HCT116 (cell line): Measurements from ENCODE around the gene PIK3CA. TPM values are rescaled to one million over a fixed set of nuclear protein-coding genes. Genes with fewer than 3 reads are reported as not detected.

Source experiments
- ATAC-seq: fragments of 200-7000 bp; cut with Tn5 transposase; 2 replicates; pipeline ENCODE4 v1.9.1; 2020; ENCODE audit warnings: mild to moderate bottlenecking, moderate library complexity
- BruUV-seq: library from RNA; stranded (reverse); fragments of 400-500 nt; replicated peaks from 2 replicates; lab custom pipeline; 2021; lab: Mats Ljungman, UMichigan
- CTCF ChIA-PET: fragments of 300-600 bp; sonication (Branson Sonifier 250); formaldehyde crosslinking; loops from one replicate; lab custom pipeline; 2021; ENCODE audit warnings: antibody characterized with exemption; lab: Charles Lee
- POLR2A ChIA-PET: fragments of 300-600, 350-600 bp; sonication (Branson Sonifier 250); formaldehyde crosslinking; loops from one replicate; lab custom pipeline; 2021; ENCODE audit warnings: antibody characterized with exemption; lab: Charles Lee
- RAD21 ChIA-PET, 2 experiments: fragments of 300-600 bp; sonication (Branson Sonifier 250); formaldehyde crosslinking; loops; one replicate each; lab custom pipeline; 2023; ENCODE audit warnings: low total read pairs in 2 of 2; ENCODE audit not compliant: uncharacterized antibody in 2 of 2, unreplicated experiment in 2 of 2, low non-redundant PET in 1 of 2; lab: Charles Lee
- DNase-seq: peaks from one replicate; pipeline ENCODE4 v3.0.0-alpha.2; 2010; ENCODE audit warnings: low read depth, low spot score
- H2AFZ ChIP-seq: fragments of 200-600 bp; shearing (Covaris generic), sonication (generic); 2 replicates; pipeline ENCODE4 v1.6.1; 2017; ENCODE audit warnings: low read depth, mixed run types, mixed read lengths, antibody characterized with exemption, low read length; ENCODE audit not compliant: poor library complexity, severe bottlenecking
- H3K27ac ChIP-seq: 2 replicates; pipeline ENCODE4 v1.5.1; 2012; ENCODE audit warnings: low read depth, low read length
- H3K27me3 ChIP-seq: fragments of 200-600 bp; sonication (generic); 2 replicates; pipeline ENCODE4 v1.6.1; 2016; ENCODE audit warnings: mixed run types, low read length, mixed read lengths; ENCODE audit not compliant: insufficient read depth
- H3K36me3 ChIP-seq, 2 experiments: fragments of 200-500 bp in 1 of 2; fragments of 200-600 bp in 1 of 2; sonication (Bioruptor generic) in 1 of 2; sonication (generic) in 1 of 2; 2 replicates each; pipeline versions ENCODE4 v1.5.1 to v1.6.1; 2014 to 2016; ENCODE audit warnings: low read length in 2 of 2, inconsistent platforms in 1 of 2, mixed read lengths in 1 of 2, mixed run types in 1 of 2; ENCODE audit not compliant: insufficient read depth in 2 of 2, control insufficient read depth in 1 of 2
- H3K4me1 ChIP-seq, 2 experiments: fragments of 200-600 bp in 1 of 2; sonication (generic) in 1 of 2; 2 replicates each; pipeline versions ENCODE4 v1.5.1 to v1.6.1; 2012 to 2017; ENCODE audit warnings: low read length in 2 of 2, inconsistent platforms in 1 of 2, mild to moderate bottlenecking in 1 of 2, mixed read lengths in 1 of 2, mixed run types in 1 of 2, moderate library complexity in 1 of 2; ENCODE audit not compliant: insufficient read depth in 2 of 2, control insufficient read depth in 1 of 2
- H3K4me2 ChIP-seq: fragments of 200-600 bp; sonication (generic); 2 replicates; pipeline ENCODE4 v1.6.1; 2017; ENCODE audit warnings: mixed run types, low read length, mixed read lengths
- H3K4me3 ChIP-seq, 2 experiments: fragments of 200-600 bp in 1 of 2; sonication (generic) in 1 of 2; replicated peaks in 1 of 2; 2 replicates each; pipeline ENCODE4 v1.5.1; 2011 to 2016; ENCODE audit warnings: low read length in 2 of 2, control low read depth in 1 of 2, low read depth in 1 of 2, mild to moderate bottlenecking in 1 of 2, mixed read lengths in 1 of 2, mixed run types in 1 of 2
- H3K79me2 ChIP-seq: fragments of 200-600 bp; sonication (generic); 2 replicates; pipeline ENCODE4 v1.6.1; 2017; ENCODE audit warnings: mild to moderate bottlenecking, mixed run types, low read length, moderate library complexity, mixed read lengths; ENCODE audit not compliant: insufficient read depth
- H3K9ac ChIP-seq: fragments of 200-600 bp; sonication (generic); 2 replicates; pipeline ENCODE4 v1.6.1; 2016; ENCODE audit warnings: low read length, mixed read lengths
- H3K9me2 ChIP-seq: fragments of 200-600 bp; sonication (generic), shearing (Covaris generic); 2 replicates; pipeline ENCODE4 v1.6.1; 2017; ENCODE audit warnings: mixed run types, mild to moderate bottlenecking, moderate library complexity; ENCODE audit not compliant: insufficient read depth
- H3K9me3 ChIP-seq, 2 experiments: fragments of 200-500 bp in 1 of 2; fragments of 200-600 bp in 1 of 2; sonication (Bioruptor generic) in 1 of 2; sonication (generic) in 1 of 2; 2 replicates each; pipeline ENCODE4 v1.6.1; 2014 to 2017; ENCODE audit warnings: low read length in 2 of 2, mixed read lengths in 2 of 2, inconsistent platforms in 1 of 2, low read depth in 1 of 2, mild to moderate bottlenecking in 1 of 2, mixed run types in 1 of 2, moderate library complexity in 1 of 2; ENCODE audit not compliant: control insufficient read depth in 1 of 2, insufficient read depth in 1 of 2
- H4K20me1 ChIP-seq: fragments of 200-600 bp; sonication (generic), shearing (Covaris generic); 2 replicates; pipeline ENCODE4 v1.6.1; 2017; ENCODE audit warnings: mixed run types, mild to moderate bottlenecking, moderate library complexity; ENCODE audit not compliant: insufficient read depth
- ATF3 ChIP-seq: IDR thresholded peaks from 2 replicates; pipeline ENCODE4 v1.6.1; 2012
- CBX3 ChIP-seq: IDR thresholded peaks from 2 replicates; pipeline ENCODE4 v1.6.1; 2012; ENCODE audit warnings: low read depth
- ELF1 ChIP-seq: IDR thresholded peaks from 2 replicates; pipeline ENCODE4 v1.6.1; 2012; ENCODE audit warnings: low read depth, borderline replicate concordance
- EZH2phosphoT487 ChIP-seq: fragments of 200-600 bp; IDR thresholded peaks from 2 replicates; pipeline ENCODE4 v1.6.1; 2018; ENCODE audit warnings: antibody characterized with exemption, borderline replicate concordance
- POLR2AphosphoS5 ChIP-seq: IDR thresholded peaks from 2 replicates; pipeline ENCODE4 v1.6.1; 2011; ENCODE audit warnings: mild to moderate bottlenecking, low read depth, low read length, moderate library complexity
- SP1 ChIP-seq: IDR thresholded peaks from 2 replicates; pipeline ENCODE4 v1.6.1; 2012; ENCODE audit warnings: low read depth
- TCF7L2 ChIP-seq: IDR thresholded peaks from 2 replicates; pipeline ENCODE4 v1.7.0; 2011; ENCODE audit warnings: borderline replicate concordance, inconsistent platforms; ENCODE audit not compliant: insufficient read depth, insufficient read length; ENCODE audit errors: extremely low read depth
- YY1 ChIP-seq: IDR thresholded peaks from 2 replicates; pipeline ENCODE4 v1.6.1; 2011; ENCODE audit warnings: low read length, low read depth, moderate library complexity, mild to moderate bottlenecking; ENCODE audit not compliant: insufficient replicate concordance; ENCODE audit errors: extremely low read depth
- ZFX ChIP-seq: fragments of 450-650 bp; IDR thresholded peaks from 2 replicates; pipeline ENCODE4 v1.6.1; 2017
- intact Hi-C: fragments of 100-400 bp; cut with micrococcal nuclease; formaldehyde crosslinking; loops from 2 replicates; pipeline ENCODE4 v1.10.0; 2022
- total RNA-seq: library from RNA; stranded (reverse); gene quantifications from one replicate; pipeline ENCODE4 v1.2.1, GENCODE V29; 2021; ENCODE audit not compliant: unreplicated experiment

The PIK3CA gene
- total RNA-seq, 1 experiment from 2014 or later, result 17.9 TPM

GRCh38 chr3:179266701-179267211 lies 118.6 kb downstream of the PIK3CA start (continued):
- no peak for TF ChIP-seq ATF3
- no peak for TF ChIP-seq YY1
- no peak for TF ChIP-seq SP1
- no peak for TF ChIP-seq ELF1
- TF ChIP-seq CBX3, result no peak
- TF ChIP-seq TCF7L2, result no peak
- TF ChIP-seq EZH2phosphoT487, result no peak

DNA sequence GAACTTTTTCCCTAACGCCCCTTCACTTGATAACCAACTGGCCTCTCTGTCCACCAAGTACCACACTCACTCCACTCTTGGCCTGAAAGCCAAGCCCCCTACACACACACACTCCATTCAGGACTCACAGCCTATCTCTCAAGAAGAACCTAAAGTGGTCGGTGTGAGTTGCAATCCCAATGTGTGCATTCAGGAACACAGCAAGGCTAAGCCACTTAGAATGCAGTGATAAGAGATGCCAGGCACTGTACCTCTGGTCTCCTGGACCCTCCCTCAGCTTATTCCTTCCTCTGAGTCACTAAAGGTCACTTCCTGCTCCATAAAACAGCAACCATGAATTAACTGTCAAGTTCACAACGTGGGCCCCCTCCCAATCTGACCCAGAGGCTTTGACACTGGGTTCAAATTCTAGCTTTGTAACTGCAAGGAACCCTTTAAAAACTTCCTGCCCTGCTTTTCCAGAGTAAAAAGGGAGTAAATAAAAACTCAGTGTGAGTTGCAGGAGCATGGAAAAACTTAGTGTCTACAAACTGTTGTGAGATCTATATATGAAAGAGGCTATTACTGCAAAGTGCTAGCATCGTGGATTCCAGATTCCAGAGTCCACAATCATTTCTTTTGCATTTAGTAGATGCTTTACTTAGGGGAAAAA lies 120.4 kb downstream of the PIK3CA start:
- intact Hi-C loops, result no loop called here
- ChIA-PET POLR2A (no interaction called here), CTCF (no interaction called here), RAD21 (no interaction called here)
- Histone ChIP-seq H3K27ac (no peak overlapping the region), H3K9me2 (no peaks in the 10 kb centered on the region), H3K9me3 (no peaks in the 10 kb centered on the region), H2AFZ (no peak overlapping the region), H3K79me2 (no peaks in the 10 kb centered on the region), H3K9ac (no peak overlapping the region), H3K4me2 (no peak overlapping the region), H4K20me1 (no peaks in the 10 kb centered on the region), H3K27me3 (no peaks in the 10 kb centered on the region), H3K36me3 (no peaks in the 10 kb centered on the region), H3K4me1 (no peaks in the 10 kb centered on the region), H3K4me3 (no peak overlapping the region)
- TF ChIP-seq ATF3 (no peak), ZFX (no peak), YY1 (no peak), POLR2AphosphoS5 (no peak)
- DNase-seq, result no peak
- BruUV-seq, result no TSS peak
- no peak for ATAC-seq
